Tibial artery (tissue), 4 donors: ENCODE results near the gene PNRC2.

ENCODE experiments used
- DNase-seq, 2 donors: peaks; one replicate each; pipeline ENCODE4 v3.0.0-alpha.2; 2019
- H3K27ac ChIP-seq, 2 donors: fragments of 200-600 bp; sonication (generic) in 1 of 2; 1 replicate in 1 of 2; 2 replicates in 1 of 2; pipeline ENCODE4 v1.5.1; 2018 to 2019; ENCODE audit warnings: mild to moderate bottlenecking in 1 of 2
- H3K27me3 ChIP-seq, 2 donors: fragments of 200-600 bp; sonication (generic) in 1 of 2; one replicate each; pipeline versions ENCODE4 v1.5.1 to v1.6.0; 2016 to 2019
- H3K36me3 ChIP-seq, 3 donors: fragments of 200-600 bp; sonication (generic) in 2 of 3; one replicate each; pipeline ENCODE4 v1.5.1; 2016 to 2019; ENCODE audit warnings: mild to moderate bottlenecking in 2 of 3
- H3K4me1 ChIP-seq, 4 donors: fragments of 200-600 bp; sonication (generic) in 2 of 4; 1 replicate in 3 of 4; 2 replicates in 1 of 4; pipeline ENCODE4 v1.5.1; 2016 to 2019
- H3K4me3 ChIP-seq, 2 donors: fragments of 200-600 bp; sonication (generic) in 1 of 2; 1 replicate in 1 of 2; 2 replicates in 1 of 2; pipeline ENCODE4 v1.5.1; 2018 to 2019; ENCODE audit warnings: mild to moderate bottlenecking in 2 of 2
- H3K9me3 ChIP-seq, 3 donors: fragments of 200-600 bp; sonication (generic) in 1 of 3; one replicate each; pipeline ENCODE4 v1.5.1; 2016 to 2019
- CTCF ChIP-seq, 2 experiments: fragments of 200-600 bp in 1 of 2; fragments of 450-650 bp in 1 of 2; IDR thresholded peaks; one replicate each; pipeline ENCODE4 v1.5.1; 2017 to 2019; ENCODE audit warnings: antibody characterized with exemption in 2 of 2, mild to moderate bottlenecking in 1 of 2, moderate library complexity in 1 of 2
- intact Hi-C: fragments of 100-400 bp; cut with DNase I; formaldehyde crosslinking; loops from one replicate; pipeline ENCODE4 v1.15.0; 2023; ENCODE audit warnings: low total_unique reads

The PNRC2 gene

GRCh38 chr1:23930861-23931490, 28.7 kb upstream of the PNRC2 start:
- no peak for DNase-seq
- peak overlapping the region; percentile 26 to 39 for H3K4me3 ChIP-seq
- intact Hi-C loops: no loop called here
- no peaks in the 10 kb centered on the region for H3K27me3 ChIP-seq
- TF ChIP-seq CTCF (IDR thresholded peaks at IDR 0.05): no peak
- H3K9me3 ChIP-seq: no peaks in the 10 kb centered on the region
- peak overlapping the region; percentile 67 to 82 for H3K27ac ChIP-seq
- H3K4me1 ChIP-seq: peaks cover 0 to 13% (median 4%) of the 10 kb centered on the region in 4 donors
- H3K36me3 ChIP-seq: no peaks in the 10 kb centered on the region

- Histone ChIP-seq H3K4me3 (peak overlapping the region in 1 of 2 donors; percentile 39), H3K27me3 (no peaks in the 10 kb centered on the region), H3K36me3 (no peaks in the 10 kb centered on the region), H3K4me1 (peaks cover 0 to 13% (median 4%) of the 10 kb centered on the region in 4 donors), H3K27ac (peak overlapping the region; percentile 67 to 82), H3K9me3 (no peaks in the 10 kb centered on the region)
- TF ChIP-seq CTCF (IDR thresholded peaks at IDR 0.05): no peak
- DNase-seq: no peak
- intact Hi-C loops: no loop called here
Observed at GRCh38 chr1:23931491-23931880, 28.1 kb upstream of the PNRC2 start.

- no peaks in the 10 kb centered on the region for H3K36me3 ChIP-seq
- no peak overlapping the region for H3K27ac ChIP-seq
- no peak overlapping the region for H3K4me3 ChIP-seq
- peak in 1 of 2 donors; percentile 19 for DNase-seq
- intact Hi-C loops: no loop called here
- H3K27me3 ChIP-seq: no peaks in the 10 kb centered on the region
- peaks cover 0 to 4% (median under 1%) of the 10 kb centered on the region in 4 donors for H3K4me1 ChIP-seq
- no peaks in the 10 kb centered on the region for H3K9me3 ChIP-seq
- no peak for TF ChIP-seq CTCF (IDR thresholded peaks at IDR 0.05)
Observed at GRCh38 chr1:23936481-23937176, 23.0 kb upstream of the PNRC2 start.

GRCh38 chr1:23947366-23947765, 12.3 kb upstream of the PNRC2 start:
- intact Hi-C loops: no loop called here
- no peak for TF ChIP-seq CTCF (IDR thresholded peaks at IDR 0.05)
- H3K9me3 ChIP-seq: peaks cover 0 to 6% (median 3%) of the 10 kb centered on the region in 3 donors
- no peak overlapping the region for H3K27ac ChIP-seq
- DNase-seq: no peak
- H3K36me3 ChIP-seq: no peaks in the 10 kb centered on the region
- H3K27me3 ChIP-seq: no peaks in the 10 kb centered on the region
- H3K4me1 ChIP-seq: peaks cover 0 to 13% (median 0%) of the 10 kb centered on the region in 4 donors
- no peak overlapping the region for H3K4me3 ChIP-seq

GRCh38 chr1:23953020-23953419, 6.6 kb upstream of the PNRC2 start:
- intact Hi-C loops: no loop called here

More at GRCh38 chr1:23953020-23953419, 6.6 kb upstream of the PNRC2 start:
- Histone ChIP-seq H3K9me3 (no peaks in the 10 kb centered on the region), H3K4me3 (no peak overlapping the region), H3K27ac (no peak overlapping the region), H3K36me3 (no peaks in the 10 kb centered on the region), H3K27me3 (no peaks in the 10 kb centered on the region), H3K4me1 (peaks cover 0 to 13% (median 0%) of the 10 kb centered on the region in 4 donors)
- TF ChIP-seq CTCF (IDR thresholded peaks at IDR 0.05): no peak
- DNase-seq: no peak
